ENCODE measurements around the gene TNFRSF4.

TNFRSF4 gene

GRCh38 chr1:1234180-1234808 lies 20.3 kb upstream of the TNFRSF4 start:
- intact Hi-C loops (cut with DNase I): loop anchor here (5.0 kb wide), 1 partner anchor 77 kb away; no protein-coding TSS in a partner anchor

DNA sequence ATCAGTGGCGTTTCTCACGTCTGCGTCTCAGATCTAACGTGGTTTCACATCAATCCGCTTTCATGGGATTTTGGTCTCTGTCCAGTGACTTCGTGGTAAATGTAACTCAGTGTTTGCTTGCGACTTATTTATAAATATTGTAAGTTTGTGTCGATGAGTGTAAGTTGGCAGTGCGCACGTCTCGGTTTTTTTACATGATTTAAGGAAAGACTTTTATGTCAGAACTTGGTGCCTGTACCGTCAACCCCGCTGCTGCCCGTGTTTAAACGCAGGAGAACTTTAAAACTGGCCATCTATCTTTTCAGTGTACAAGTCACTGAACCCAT lies 19.6 kb upstream of the TNFRSF4 start:
- DNase-seq: no peak
- intact Hi-C loops (cut with DNase I): loop anchor here (5.0 kb wide), 1 partner anchor 76 kb away; no protein-coding TSS in a partner anchor

More at GRCh38 chr1:1234180-1234808, 20.3 kb upstream of the TNFRSF4 start:
- no peak for DNase-seq

DNA sequence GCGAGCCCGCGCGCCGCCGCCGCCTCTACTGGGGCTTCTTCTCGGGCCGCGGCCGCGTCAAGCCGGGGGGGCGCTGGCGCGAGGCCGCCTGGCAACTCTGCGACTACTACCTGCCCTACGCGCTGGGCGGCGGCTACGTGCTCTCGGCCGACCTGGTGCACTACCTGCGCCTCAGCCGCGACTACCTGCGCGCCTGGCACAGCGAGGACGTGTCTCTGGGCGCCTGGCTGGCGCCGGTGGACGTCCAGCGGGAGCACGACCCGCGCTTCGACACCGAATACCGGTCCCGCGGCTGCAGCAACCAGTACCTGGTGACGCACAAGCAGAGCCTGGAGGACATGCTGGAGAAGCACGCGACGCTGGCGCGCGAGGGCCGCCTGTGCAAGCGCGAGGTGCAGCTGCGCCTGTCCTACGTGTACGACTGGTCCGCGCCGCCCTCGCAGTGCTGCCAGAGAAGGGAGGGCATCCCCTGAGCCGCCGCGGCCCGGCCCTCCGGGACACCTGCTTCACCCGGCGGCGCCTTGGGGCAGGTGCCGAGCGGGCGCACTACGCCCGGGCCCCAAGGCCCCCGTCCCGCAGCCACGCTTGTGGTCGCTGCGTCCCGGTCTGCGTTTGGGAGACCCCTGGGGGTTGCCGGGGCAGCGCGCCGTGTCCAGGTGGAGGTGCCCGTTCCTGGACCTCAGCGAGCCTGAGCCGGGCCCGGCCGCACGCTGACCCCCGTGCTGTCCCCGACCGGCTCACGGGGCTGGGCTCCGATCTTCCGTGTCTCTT lies 19.0 kb upstream of the TNFRSF4 start:
- intact Hi-C loops (cut with DNase I): loop anchor here (1.0 to 5.0 kb wide), 3 partner anchors 40 to 117 kb away; partner anchors contain the start of genes C1orf159 and UBE2J2
- DNase-seq: no peak

DNA sequence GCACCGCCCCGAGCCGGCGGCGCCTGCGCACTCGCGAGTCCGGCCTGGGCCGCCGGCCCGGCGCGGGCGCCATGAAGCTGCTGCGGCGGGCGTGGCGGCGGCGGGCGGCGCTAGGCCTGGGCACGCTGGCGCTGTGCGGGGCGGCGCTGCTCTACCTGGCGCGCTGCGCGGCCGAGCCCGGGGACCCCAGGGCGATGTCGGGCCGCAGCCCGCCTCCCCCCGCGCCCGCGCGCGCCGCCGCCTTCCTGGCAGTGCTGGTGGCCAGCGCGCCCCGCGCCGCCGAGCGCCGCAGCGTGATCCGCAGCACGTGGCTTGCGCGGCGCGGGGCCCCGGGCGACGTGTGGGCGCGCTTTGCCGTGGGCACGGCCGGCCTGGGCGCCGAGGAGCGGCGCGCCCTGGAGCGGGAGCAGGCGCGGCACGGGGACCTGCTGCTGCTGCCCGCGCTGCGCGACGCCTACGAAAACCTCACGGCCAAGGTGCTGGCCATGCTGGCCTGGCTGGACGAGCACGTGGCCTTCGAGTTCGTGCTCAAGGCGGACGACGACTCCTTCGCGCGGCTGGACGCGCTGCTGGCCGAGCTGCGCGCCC lies 18.3 kb upstream of the TNFRSF4 start, which contains the start of gene B3GALT6:
TSS of gene B3GALT6 (plus strand) at position 30 of the 588 bp plus-strand sequence. CDS start at position 72, 42 bp downstream.
- DNase-seq: peak in 1 of 10 donors; percentile 14
- intact Hi-C loops (cut with DNase I): loop anchor here (1.0 to 5.0 kb wide), 3 partner anchors 41 to 116 kb away; partner anchors contain the start of genes C1orf159 and UBE2J2

DNA sequence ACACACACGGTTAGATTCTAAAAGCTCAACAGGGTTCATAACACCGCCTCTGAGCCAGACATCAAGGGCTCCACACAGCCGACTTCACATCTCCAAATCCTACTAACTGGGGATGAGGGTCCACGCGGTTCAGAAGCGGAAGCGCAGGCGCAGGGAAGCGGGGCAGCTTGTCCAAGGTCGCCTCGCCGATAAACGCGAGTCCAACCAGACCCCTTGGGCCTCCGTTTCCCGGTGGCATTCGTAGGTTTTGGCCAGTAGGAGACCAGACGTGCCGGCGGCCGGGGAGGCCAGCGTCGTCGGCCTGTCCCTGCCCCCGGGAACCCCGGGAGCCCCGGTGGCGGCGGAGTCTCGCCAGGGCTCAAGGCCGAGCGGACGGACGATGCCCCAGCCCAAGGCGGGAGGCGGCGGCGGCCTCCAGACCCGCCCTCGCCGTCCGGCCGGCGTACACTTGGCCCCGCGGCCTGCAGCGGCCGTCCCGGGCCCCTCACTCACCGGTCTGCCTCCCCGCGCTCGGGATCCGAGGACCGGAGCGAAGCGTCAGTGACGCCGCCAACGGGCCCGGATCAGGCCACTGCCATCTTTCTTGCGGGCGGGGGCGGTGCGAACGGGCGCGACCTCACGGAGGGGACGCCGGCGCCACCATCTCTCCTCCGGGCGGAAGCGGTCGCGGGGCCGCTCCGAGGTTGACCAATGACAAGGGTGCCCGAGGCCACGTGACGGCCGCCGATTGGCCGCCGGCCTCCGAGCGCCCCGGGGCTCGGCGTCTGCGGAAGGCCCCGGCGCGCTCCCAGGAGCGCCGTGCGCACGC lies 17.7 kb upstream of the TNFRSF4 start, which contains the start of gene SDF4:
TSS of gene SDF4 (minus strand) at position 602 of the 808 bp plus-strand sequence. CDS start 3,229 bp downstream, outside the sequence.
- peak; percentile 95 to 99 (median 97) for DNase-seq
- intact Hi-C loops (cut with DNase I): loop anchor here (1.0 to 5.0 kb wide), 3 partner anchors 42 to 115 kb away; partner anchors contain the start of genes C1orf159 and UBE2J2

DNA sequence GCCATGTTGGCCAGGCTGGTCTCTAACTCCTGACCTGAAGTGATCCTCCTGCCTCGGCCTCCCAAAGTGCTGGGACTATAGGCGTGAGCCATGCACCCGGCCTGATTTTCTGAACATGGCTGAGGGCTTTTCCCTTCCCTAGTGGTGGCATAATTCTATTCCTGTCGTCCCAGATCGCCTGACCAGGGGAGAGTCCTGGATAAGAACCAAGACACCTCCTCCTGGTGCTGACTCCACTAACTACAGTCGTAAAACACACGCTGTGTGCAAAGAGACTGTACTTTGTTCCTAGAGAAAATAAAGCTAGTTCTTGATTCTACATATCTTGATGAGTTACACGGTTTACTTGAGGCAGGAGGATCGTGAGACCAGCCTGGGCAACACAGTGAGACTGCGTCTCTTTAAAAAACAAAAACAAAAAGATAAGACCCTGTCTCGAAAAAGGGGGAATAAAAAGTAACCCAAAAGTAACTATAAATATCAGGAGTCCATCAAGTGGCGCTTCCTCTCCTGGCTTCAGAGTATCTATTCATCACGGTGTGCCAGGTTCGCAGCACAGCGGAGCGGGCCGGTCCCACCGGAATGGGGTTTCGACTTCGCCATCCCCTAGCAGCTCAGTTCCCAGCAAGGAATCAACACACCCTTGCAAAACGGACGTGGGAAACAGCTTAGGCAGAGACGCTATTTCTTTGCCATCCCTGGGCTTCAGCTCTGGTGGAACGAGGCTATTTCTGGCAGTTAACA lies 16.9 kb upstream of the TNFRSF4 start:
- DNase-seq: no peak
- intact Hi-C loops (cut with DNase I): loop anchor here (5.0 kb wide), 1 partner anchor 74 kb away; no protein-coding TSS in a partner anchor

DNA sequence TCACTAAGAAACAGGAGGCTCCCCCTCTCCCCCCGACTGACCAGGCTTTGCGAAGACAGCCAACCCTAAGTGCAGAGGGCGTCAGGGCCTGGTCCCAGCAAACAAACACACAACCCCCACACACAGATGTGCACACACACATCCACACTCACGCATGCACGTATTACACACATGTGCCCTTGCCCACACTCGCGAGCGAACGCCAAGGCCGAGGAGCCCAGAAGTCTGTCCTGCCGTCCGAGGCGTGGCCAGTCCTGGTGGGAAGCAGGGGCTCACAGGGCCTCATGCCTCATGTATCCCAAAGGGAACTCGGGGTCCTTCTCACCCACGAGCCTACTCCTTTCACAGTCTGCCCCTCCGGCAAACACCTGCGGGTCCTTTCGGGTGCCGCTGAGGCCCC lies 15.8 kb upstream of the TNFRSF4 start:
- DNase-seq: no peak
- intact Hi-C loops (cut with DNase I): loop anchor here (5.0 kb wide), 1 partner anchor 72 kb away; no protein-coding TSS in a partner anchor

DNA sequence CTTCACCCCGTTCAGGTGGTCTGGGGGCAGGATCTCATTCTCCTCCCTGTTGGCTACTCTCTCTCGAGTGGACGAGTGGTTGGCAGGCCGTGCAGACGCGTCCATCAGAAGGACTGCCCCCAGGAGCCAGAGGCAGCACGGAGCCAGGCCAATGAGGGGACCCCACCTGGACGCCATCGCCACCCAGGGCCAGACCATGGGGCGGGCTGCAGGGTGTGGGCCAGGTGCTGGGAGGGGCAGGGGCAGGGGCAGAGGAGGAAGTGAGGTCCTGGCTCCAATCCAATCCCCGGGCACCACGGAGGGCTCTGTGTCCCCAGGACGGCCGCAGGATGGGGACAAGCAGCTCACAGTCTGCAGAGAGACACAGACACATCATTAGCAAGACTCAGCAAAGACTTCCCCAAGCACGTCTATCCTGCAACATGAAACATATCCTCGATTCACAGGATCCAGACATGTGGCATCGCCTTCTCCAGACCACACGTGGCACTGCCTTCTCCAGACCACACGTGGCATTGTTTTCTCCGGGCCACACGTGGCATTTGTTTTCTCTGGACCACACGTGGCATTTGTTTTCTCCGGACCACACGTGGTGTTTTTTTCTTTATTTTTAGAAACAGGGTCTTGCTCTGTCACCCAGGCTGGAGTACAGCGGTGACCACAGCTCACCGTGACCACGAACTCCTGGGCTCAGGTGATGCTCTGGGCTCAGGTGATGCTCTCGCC lies 14.8 kb upstream of the TNFRSF4 start:
- no peak for DNase-seq
- intact Hi-C loops (cut with DNase I): no loop called here

DNA sequence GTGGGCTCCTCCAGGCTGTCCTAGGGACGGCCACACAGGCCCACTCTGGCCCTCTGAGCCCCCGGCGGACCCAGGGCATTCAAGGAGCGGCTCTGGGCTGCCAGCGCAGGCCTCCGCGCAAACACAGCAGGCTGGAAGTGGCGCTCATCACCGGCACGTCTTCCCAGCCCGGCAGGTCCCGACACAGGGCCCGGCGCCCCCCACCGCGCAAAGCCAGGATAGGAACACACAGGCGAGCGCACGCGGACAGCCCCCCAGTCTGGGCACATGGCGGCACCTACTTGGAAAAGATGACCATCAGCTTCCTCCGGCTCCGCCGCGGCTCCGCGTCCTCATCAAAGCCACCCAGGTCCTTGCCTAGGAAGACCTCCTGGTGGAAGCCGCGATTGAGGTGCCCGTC lies 14.2 kb upstream of the TNFRSF4 start:
- DNase-seq: no peak
- intact Hi-C loops (cut with DNase I): no loop called here

- intact Hi-C loops (cut with DNase I): no loop called here
- DNase-seq: no peak
Observed at GRCh38 chr1:1227386-1227785, 13.4 kb upstream of the TNFRSF4 start.

DNA sequence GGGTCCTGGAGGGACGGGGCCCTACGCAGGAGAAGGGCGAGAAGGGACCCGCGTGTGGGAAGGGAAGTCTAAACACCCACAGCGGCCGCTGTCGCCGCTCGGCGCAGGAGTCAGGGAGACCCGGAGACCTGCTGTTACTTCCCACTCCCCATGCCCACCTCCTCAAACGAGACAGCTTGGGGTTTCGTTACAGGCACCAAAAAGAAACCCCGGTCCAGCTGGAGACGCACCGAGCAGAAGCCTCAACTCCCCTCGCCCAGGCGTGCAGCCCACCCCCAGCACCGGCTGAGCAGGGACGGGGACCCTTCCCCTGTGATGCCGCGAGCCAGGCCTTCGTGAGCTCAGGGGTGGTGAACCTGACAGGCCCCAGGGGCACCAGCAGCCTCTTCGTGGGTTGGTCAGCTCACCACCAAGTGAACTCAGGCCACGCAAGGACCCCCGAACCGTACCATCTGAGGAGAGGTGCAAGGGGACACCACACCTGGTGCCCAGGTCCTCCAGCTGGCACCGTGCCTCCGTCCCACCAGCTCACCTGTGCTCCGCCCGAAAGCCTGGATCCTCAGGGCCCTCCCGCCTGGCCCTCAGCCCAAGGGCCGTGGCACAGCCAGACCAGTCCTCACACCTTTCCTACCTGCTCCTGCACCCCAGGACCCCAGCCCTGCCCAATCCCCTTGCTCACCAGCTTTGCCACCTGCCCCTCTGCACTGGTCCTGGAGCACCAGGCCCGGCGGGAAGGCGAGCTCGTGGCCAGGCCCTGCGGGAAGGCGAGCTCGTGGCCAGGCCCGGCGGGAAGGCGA lies 12.8 kb upstream of the TNFRSF4 start:
- no peak for DNase-seq
- intact Hi-C loops (cut with DNase I): no loop called here

DNA sequence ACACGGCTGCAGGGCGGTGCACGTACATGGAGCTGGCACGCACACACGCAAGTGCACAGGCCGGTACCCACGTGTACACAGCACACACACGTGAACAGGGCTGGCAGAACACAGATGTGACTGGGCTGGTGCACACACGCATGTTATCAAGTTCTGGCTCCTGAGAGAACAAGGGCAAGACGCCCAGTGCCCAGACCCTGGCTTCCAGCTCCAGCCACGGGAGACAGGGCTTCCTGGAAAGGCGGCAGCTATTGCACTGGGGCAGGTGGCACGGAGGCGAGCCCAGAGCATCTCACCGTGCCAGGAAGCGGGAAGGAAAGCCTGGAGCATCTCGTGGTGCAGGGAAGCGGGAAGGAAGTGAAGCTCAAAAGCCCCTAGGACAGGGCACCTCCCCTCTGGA lies 12.0 kb upstream of the TNFRSF4 start:
- DNase-seq: no peak
- intact Hi-C loops (cut with DNase I): no loop called here

GRCh38 chr1:1225238-1225845 lies 11.4 kb upstream of the TNFRSF4 start:
- DNase-seq: no peak
- intact Hi-C loops (cut with DNase I): no loop called here

GRCh38 chr1:1223891-1224290 lies 9.9 kb upstream of the TNFRSF4 start:
- intact Hi-C loops (cut with DNase I): no loop called here
- no peak for DNase-seq

- DNase-seq: no peak
- intact Hi-C loops (cut with DNase I): no loop called here
Observed at GRCh38 chr1:1223321-1223720, 9.4 kb upstream of the TNFRSF4 start.

DNA sequence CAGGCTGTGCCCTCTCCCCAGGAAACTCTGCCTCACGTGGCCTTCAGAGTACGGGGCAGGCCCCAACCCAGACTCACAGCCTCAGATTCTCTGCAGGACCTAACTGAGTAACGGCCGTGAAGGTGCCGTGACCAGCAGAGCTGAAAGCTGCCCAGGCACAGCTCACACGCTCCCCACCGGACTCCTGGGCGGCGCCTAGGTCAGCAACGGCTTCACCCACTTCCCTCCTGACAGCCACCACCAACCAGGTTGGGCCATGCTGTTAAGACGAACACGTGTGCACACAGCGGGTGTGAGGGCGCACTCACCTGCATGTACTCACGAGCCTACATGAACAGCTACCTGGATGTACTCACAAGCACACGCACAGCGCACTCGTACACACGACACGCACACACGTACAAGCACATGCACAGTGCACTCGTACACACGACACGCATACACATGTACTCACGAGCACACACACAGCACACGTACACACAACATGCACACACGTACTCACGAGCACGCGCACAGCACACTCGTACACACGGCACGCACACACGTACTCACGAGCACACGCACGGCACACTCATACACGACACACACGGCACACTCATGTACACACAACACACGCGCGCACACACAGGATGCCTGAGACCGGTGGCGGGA lies 8.7 kb upstream of the TNFRSF4 start:
- intact Hi-C loops (cut with DNase I): no loop called here
- DNase-seq: no peak
